ENCODE measurements around the gene INTS3.
"Not testable (repeated sequence)": the region's sequence is repeated elsewhere in the genome, so short reads cannot be mapped to it uniquely, and the experiment has no call there.

The INTS3 gene

GRCh38 chr1:153696741-153697140 lies 31.1 kb upstream of the INTS3 start:
- no peaks in the 10 kb centered on the region for H3K9me3 Mint-ChIP-seq
- DNase-seq (ENCODE audit: low spot score in 2 of 2) (no peak), ATAC-seq (no peak)
- no peaks in the 10 kb centered on the region for H3K36me3 Mint-ChIP-seq
- H3K27ac Mint-ChIP-seq: no peak overlapping the region
- H3K4me3 Mint-ChIP-seq: no peak overlapping the region
- no peaks in the 10 kb centered on the region for H3K4me1 Mint-ChIP-seq

- Mint-ChIP-seq H3K4me1 (no peaks in the 10 kb centered on the region), H3K9me3 (no peaks in the 10 kb centered on the region), H3K4me3 (no peak overlapping the region), H3K36me3 (no peaks in the 10 kb centered on the region), H3K27ac (peak overlapping the region; percentile 23)
- ATAC-seq: no peak
- DNase-seq (ENCODE audit: low spot score in 2 of 2): no peak
Measured at GRCh38 chr1:153697191-153698019, 30.4 kb upstream of the INTS3 start.

GRCh38 chr1:153698020-153698922 lies 29.6 kb upstream of the INTS3 start:
- Mint-ChIP-seq H3K4me1 (no peaks in the 10 kb centered on the region), H3K27ac (peak overlapping the region; percentile 23)
- ATAC-seq: no peak

GRCh38 chr1:153698923-153699714 lies 28.7 kb upstream of the INTS3 start:
- Mint-ChIP-seq H3K36me3 (no peaks in the 10 kb centered on the region), H3K9me3 (no peaks in the 10 kb centered on the region), H3K4me3 (no peak overlapping the region), H3K27ac (no peak overlapping the region), H3K4me1 (no peaks in the 10 kb centered on the region)
- no peak for ATAC-seq
- DNase-seq (ENCODE audit: low spot score in 2 of 2): no peak

More at GRCh38 chr1:153698020-153698922, 29.6 kb upstream of the INTS3 start:
- no peaks in the 10 kb centered on the region for H3K36me3 Mint-ChIP-seq
- H3K9me3 Mint-ChIP-seq: no peaks in the 10 kb centered on the region
- no peak for DNase-seq (ENCODE audit: low spot score in 2 of 2)
- no peak overlapping the region for H3K4me3 Mint-ChIP-seq

- H3K27ac Mint-ChIP-seq: no peak overlapping the region
- ATAC-seq: no peak
- no peak for DNase-seq (ENCODE audit: low spot score in 2 of 2)
- no peaks in the 10 kb centered on the region for H3K9me3 Mint-ChIP-seq
- H3K36me3 Mint-ChIP-seq: no peaks in the 10 kb centered on the region
- no peak overlapping the region for H3K4me3 Mint-ChIP-seq
- no peaks in the 10 kb centered on the region for H3K4me1 Mint-ChIP-seq
Measured at GRCh38 chr1:153699768-153700167, 28.1 kb upstream of the INTS3 start.

GRCh38 chr1:153705484-153705883 lies 22.4 kb upstream of the INTS3 start:
- Mint-ChIP-seq H3K9me3 (no peaks in the 10 kb centered on the region), H3K4me1 (no peaks in the 10 kb centered on the region), H3K4me3 (no peak overlapping the region), H3K36me3 (no peaks in the 10 kb centered on the region), H3K27ac (no peak overlapping the region)
- DNase-seq (ENCODE audit: low spot score in 2 of 2): no peak
- ATAC-seq: no peak

GRCh38 chr1:153711026-153711425 lies 16.8 kb upstream of the INTS3 start:
- H3K36me3 Mint-ChIP-seq: no peaks in the 10 kb centered on the region
- no peaks in the 10 kb centered on the region for H3K4me1 Mint-ChIP-seq
- ATAC-seq (no peak), DNase-seq (ENCODE audit: low spot score in 2 of 2) (no peak)
- H3K9me3 Mint-ChIP-seq: no peaks in the 10 kb centered on the region
- no peak overlapping the region for H3K4me3 Mint-ChIP-seq
- H3K27ac Mint-ChIP-seq: no peak overlapping the region

- not testable (repeated sequence) for DNase-seq (ENCODE audit: low spot score in 2 of 2); H3K9me3 Mint-ChIP-seq; ATAC-seq; H3K4me1 Mint-ChIP-seq; H3K4me3 Mint-ChIP-seq; H3K27ac Mint-ChIP-seq; H3K36me3 Mint-ChIP-seq
Measured at GRCh38 chr1:153716211-153716610, 11.6 kb upstream of the INTS3 start.

- no peak overlapping the region for H3K4me3 Mint-ChIP-seq
- peaks cover 9% of the 10 kb centered on the region for H3K36me3 Mint-ChIP-seq
- no peak overlapping the region for H3K27ac Mint-ChIP-seq
- no peaks in the 10 kb centered on the region for H3K4me1 Mint-ChIP-seq
- no peak for DNase-seq (ENCODE audit: low spot score in 2 of 2)
- peak; percentile 84 for ATAC-seq
- H3K9me3 Mint-ChIP-seq: no peaks in the 10 kb centered on the region
Measured at GRCh38 chr1:153717330-153717729, 10.5 kb upstream of the INTS3 start.

GRCh38 chr1:153723687-153724086 lies 4.2 kb upstream of the INTS3 start:
- Mint-ChIP-seq H3K4me3 (no peak overlapping the region), H3K27ac (no peak overlapping the region)
- no peak for ATAC-seq

GRCh38 chr1:153724634-153725033 lies 3.2 kb upstream of the INTS3 start:
- not testable (repeated sequence) for H3K4me3 Mint-ChIP-seq; ATAC-seq; H3K27ac Mint-ChIP-seq; H3K9me3 Mint-ChIP-seq; DNase-seq (ENCODE audit: low spot score in 2 of 2)
- Mint-ChIP-seq H3K36me3 (peaks cover 12% of the 10 kb centered on the region), H3K4me1 (peaks cover 15% of the 10 kb centered on the region)

More at GRCh38 chr1:153723687-153724086, 4.2 kb upstream of the INTS3 start:
- DNase-seq (ENCODE audit: low spot score in 2 of 2): no peak
- Mint-ChIP-seq H3K9me3 (no peaks in the 10 kb centered on the region), H3K4me1 (peaks cover 6% of the 10 kb centered on the region), H3K36me3 (peaks cover 12% of the 10 kb centered on the region)

- peaks cover 37% of the 10 kb centered on the region for H3K36me3 Mint-ChIP-seq
- H3K9me3 Mint-ChIP-seq: no peaks in the 10 kb centered on the region
- DNase-seq (ENCODE audit: low spot score in 2 of 2): peak in 1 of 2 donors; percentile 3
- peak overlapping the region; percentile 93 for H3K4me3 Mint-ChIP-seq
- H3K27ac Mint-ChIP-seq: peak overlapping the region; percentile 98
- peak; percentile 17 for ATAC-seq
- H3K4me1 Mint-ChIP-seq: peaks cover 31% of the 10 kb centered on the region
Measured at GRCh38 chr1:153728305-153729066, 636 bp downstream of the INTS3 start.

GRCh38 chr1:153730468-153730988 lies 2.7 kb downstream of the INTS3 start:
- ATAC-seq: no peak

GRCh38 chr1:153733970-153734369 lies 6.1 kb downstream of the INTS3 start:
- Mint-ChIP-seq H3K4me3 (no peak overlapping the region), H3K36me3 (peaks cover 43% of the 10 kb centered on the region), H3K4me1 (peaks cover 23% of the 10 kb centered on the region), H3K27ac (peak overlapping the region; percentile 32), H3K9me3 (no peaks in the 10 kb centered on the region)
- DNase-seq (ENCODE audit: low spot score in 2 of 2) (no peak), ATAC-seq (no peak)

More at GRCh38 chr1:153730468-153730988, 2.7 kb downstream of the INTS3 start:
- Mint-ChIP-seq H3K36me3 (peaks cover 41% of the 10 kb centered on the region), H3K9me3 (no peaks in the 10 kb centered on the region), H3K27ac (peak overlapping the region; percentile 74), H3K4me3 (no peak overlapping the region), H3K4me1 (peaks cover 31% of the 10 kb centered on the region)
- DNase-seq (ENCODE audit: low spot score in 2 of 2): no peak

Data from stimulated activated effector memory CD8-positive, alpha-beta T cell treated with anti-CD3 and anti-CD28 coated beads, Interleukin-12 subunit alpha, Interleukin-12 subunit beta, amount 100 ng/mL, for 72 hours (primary cell).